Breast epithelium (tissue), 4 donors: ENCODE data around the gene CARD10. TPM values are rescaled to one million over a fixed set of nuclear protein-coding genes. Genes with fewer than 3 reads are reported as not detected.

Experiments used
- DNase-seq, 2 donors: peaks; one replicate each; pipeline ENCODE4 v3.0.0-alpha.2; 2019; ENCODE audit warnings: low spot score in 2 of 2
- H3K27ac ChIP-seq, 2 donors: fragments of 200-600 bp; sonication (generic) in 1 of 2; one replicate each; pipeline ENCODE4 v1.5.1; 2016 to 2019; ENCODE audit warnings: mild to moderate bottlenecking in 1 of 2
- H3K27me3 ChIP-seq, 2 donors: fragments of 200-600 bp; sonication (generic) in 1 of 2; one replicate each; pipeline versions ENCODE4 v1.5.1 to v1.6.0; 2017 to 2019; ENCODE audit warnings: control low read depth in 1 of 2, mild to moderate bottlenecking in 1 of 2
- H3K36me3 ChIP-seq: fragments of 200-600 bp; one replicate; pipeline ENCODE4 v1.5.1; 2019
- H3K4me1 ChIP-seq, 2 donors: fragments of 200-600 bp; sonication (generic); one replicate each; pipeline ENCODE4 v1.5.1; 2016 to 2019; ENCODE audit warnings: control low read depth in 1 of 2
- H3K4me3 ChIP-seq, 3 donors: fragments of 200-600 bp; sonication (generic); 1 replicate in 2 of 3; 2 replicates in 1 of 3; pipeline ENCODE4 v1.5.1; 2016 to 2019; ENCODE audit warnings: mild to moderate bottlenecking in 3 of 3, moderate library complexity in 2 of 3
- H3K9me3 ChIP-seq, 2 donors: fragments of 200-600 bp; sonication (generic) in 1 of 2; one replicate each; pipeline ENCODE4 v1.5.1; 2016 to 2019; ENCODE audit warnings: control low read depth in 1 of 2
- CTCF ChIP-seq, 3 donors: fragments of 450-650 bp; IDR thresholded peaks; one replicate each; pipeline ENCODE4 v1.5.1; 2016 to 2017; ENCODE audit warnings: antibody characterized with exemption in 3 of 3, mild to moderate bottlenecking in 3 of 3, moderate library complexity in 3 of 3
- POLR2A ChIP-seq: fragments of 450-650 bp; IDR thresholded peaks from one replicate; pipeline ENCODE4 v1.6.1; 2016; ENCODE audit warnings: antibody characterized with exemption, mild to moderate bottlenecking, moderate library complexity
- POLR2AphosphoS5 ChIP-seq, 3 donors: sonication (generic); formaldehyde crosslinking; IDR thresholded peaks; one replicate each; pipeline ENCODE4 v1.6.1; 2017; ENCODE audit warnings: antibody characterized with exemption in 3 of 3
- intact Hi-C: fragments of 100-400 bp; cut with DNase I; formaldehyde crosslinking; loops from one replicate; pipeline ENCODE4 v1.15.1; 2023; ENCODE audit warnings: low total_unique reads
- total RNA-seq, 3 donors: library from RNA; depleted of rRNA; stranded (reverse); fragments of >200 nt; gene quantifications; one replicate each; pipeline ENCODE4 v1.1.0, GENCODE V29; 2016

Gene CARD10
- total RNA-seq, 3 donors from 2014 or later: 2.9 to 12.1 (median 10.2) TPM

DNA sequence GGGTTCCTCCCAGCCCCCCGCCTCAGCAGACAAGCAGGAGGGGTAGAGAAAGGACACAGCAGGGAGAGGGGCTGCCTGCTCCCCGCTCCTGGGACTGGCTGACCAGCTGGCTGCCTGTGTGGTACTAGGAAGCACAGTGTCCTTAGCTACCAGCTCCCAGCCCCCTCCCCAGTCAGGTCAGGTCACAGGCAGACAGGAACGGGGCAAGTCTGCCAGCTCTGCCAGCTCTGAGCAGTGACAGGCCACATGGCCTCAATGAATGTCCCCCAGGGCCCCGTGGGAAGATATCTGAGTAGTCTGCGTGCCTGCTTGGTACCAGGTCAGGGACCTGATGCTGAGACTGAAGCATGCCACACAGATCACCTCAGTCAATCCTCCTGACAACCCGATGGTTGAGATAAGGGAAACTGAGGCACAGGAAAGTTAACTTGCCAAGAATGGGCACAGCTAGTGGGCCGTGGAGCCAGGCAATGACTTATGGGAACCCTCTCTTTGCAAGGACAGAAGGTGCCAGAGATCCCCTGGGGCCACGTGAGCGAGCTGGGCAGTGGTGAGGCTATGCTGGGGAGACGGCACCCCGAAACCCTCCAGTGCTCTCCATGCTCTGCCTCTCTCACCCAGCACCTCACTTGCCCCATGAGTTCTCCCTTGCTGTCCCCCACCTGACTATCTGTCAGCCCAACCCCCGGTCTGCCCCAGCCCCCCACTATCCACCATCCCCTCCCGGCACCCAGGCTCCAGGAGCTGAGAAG lies 19.2 kb downstream of the CARD10 start:
- Histone ChIP-seq H3K27me3 (no peaks in the 10 kb centered on the region), H3K27ac (peak overlapping the region in 1 of 2 donors; percentile 22), H3K9me3 (no peaks in the 10 kb centered on the region), H3K4me1 (peaks cover 2 to 13% of the 10 kb centered on the region in 2 donors), H3K4me3 (no peak overlapping the region), H3K36me3 (no peaks in the 10 kb centered on the region)
- intact Hi-C loops: no loop called here
- no peak for DNase-seq
- TF ChIP-seq POLR2AphosphoS5 (IDR thresholded peaks at IDR 0.05) (no peak), POLR2A (no peak), CTCF (IDR thresholded peaks at IDR 0.05) (no peak)

DNA sequence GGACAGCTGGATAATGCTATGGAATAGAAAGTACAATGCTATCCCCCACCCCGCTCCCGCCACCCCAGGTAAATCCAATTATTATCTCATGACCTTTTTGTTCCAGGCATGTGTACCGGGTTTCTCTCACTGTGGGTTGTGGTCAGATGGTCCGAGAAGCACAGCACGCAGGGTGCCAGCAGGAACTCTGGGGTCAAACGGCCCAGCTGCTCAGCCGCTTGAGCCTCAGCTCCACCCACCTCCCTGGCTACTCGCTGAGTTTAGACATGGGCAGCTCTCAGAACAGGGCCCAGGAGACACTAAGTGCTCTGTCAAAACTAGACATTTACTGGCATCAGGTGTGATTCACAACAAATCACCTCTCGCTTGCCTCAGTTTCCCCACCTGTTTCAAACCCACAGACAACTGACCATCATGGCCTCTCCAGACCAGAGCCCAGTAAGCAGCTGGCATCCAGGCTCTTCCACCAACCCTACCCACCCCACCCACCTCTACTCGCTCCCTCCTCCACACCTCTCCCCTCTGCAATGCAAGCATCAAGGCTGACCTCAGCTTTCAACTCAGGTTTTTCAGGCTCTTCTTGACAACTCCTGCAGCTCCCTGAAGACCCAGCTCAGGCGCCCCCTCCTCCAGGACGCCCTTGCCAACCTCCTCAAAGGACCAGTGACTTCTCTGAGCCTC lies 20.0 kb downstream of the CARD10 start:
- no peaks in the 10 kb centered on the region for H3K36me3 ChIP-seq
- H3K9me3 ChIP-seq: no peaks in the 10 kb centered on the region
- TF ChIP-seq POLR2A (no peak), POLR2AphosphoS5 (IDR thresholded peaks at IDR 0.05) (no peak), CTCF (IDR thresholded peaks at IDR 0.05) (no peak)
- DNase-seq: no peak
- H3K27ac ChIP-seq: no peak overlapping the region
- peaks cover 2 to 13% of the 10 kb centered on the region in 2 donors for H3K4me1 ChIP-seq
- intact Hi-C loops: no loop called here
- no peaks in the 10 kb centered on the region for H3K27me3 ChIP-seq
- H3K4me3 ChIP-seq: no peak overlapping the region

DNA sequence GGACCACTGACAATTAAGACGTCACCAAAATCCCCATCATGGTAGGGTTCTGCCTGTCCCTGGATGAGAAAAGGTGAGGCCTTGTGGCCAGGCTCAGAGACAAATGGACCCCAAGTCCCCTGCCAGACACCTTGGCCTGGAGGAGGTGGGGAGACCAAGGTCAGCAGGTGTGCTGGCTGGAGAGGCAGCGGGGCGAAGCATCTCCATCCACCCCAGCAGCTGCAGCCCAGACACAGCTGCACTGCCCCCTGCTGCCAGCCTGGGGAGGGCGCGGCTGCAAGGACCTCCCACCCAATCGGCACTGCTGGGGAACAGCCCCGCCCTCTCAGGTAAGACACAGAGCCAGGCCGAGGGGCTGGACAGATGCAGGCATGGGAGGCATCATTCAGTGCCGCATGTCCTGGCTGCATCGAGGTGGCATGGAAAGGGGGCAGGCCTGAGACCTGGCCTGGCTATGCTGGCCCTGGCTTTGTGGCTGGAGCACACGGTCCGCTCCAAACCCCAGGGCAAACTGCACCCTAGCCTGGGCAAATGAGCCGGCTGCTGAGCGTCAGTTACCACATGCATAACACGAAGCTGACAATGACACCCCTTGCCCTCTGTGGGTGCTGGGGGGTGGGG lies 20.8 kb downstream of the CARD10 start:
- no peak overlapping the region for H3K27ac ChIP-seq
- H3K4me1 ChIP-seq: peaks cover 2 to 13% of the 10 kb centered on the region in 2 donors
- DNase-seq: no peak

DNA sequence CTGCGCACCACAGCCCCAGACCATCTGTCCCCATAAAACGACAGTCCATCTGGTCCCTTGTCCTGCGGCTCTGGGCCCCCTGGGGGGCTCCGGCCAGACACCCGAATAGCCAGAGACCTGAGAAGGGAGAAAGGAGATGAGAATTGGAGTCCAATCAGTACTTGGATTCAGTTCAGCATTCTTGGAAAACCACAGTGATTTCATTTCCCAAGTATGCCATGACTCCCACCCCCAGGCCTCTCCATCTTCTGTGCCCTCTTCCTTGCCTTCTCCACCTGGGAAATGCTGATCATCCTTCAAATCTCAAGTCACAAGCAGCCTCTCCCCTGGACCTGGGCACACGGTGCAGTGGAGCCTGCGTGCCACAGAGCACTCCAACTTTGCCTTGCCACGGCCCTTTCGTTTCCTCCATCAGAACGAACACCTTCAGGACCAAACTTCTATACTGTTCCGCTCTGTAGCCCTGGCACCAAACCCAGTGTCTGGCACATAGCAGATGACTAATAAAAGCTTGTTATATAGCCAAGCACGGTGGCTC lies 22.1 kb downstream of the CARD10 start:
- H3K9me3 ChIP-seq: no peaks in the 10 kb centered on the region
- no peak overlapping the region for H3K27ac ChIP-seq
- intact Hi-C loops: no loop called here
- peaks cover 2 to 11% of the 10 kb centered on the region in 2 donors for H3K4me1 ChIP-seq
- TF ChIP-seq POLR2A: no peak
- DNase-seq: no peak
- H3K4me3 ChIP-seq: no peak overlapping the region
- no peaks in the 10 kb centered on the region for H3K27me3 ChIP-seq
- no peaks in the 10 kb centered on the region for H3K36me3 ChIP-seq

More for the DNA sequence above, 20.8 kb downstream of the CARD10 start:
- Histone ChIP-seq H3K36me3 (no peaks in the 10 kb centered on the region), H3K27me3 (no peaks in the 10 kb centered on the region), H3K4me3 (no peak overlapping the region), H3K9me3 (no peaks in the 10 kb centered on the region)
- TF ChIP-seq POLR2A: no peak
- no peak for TF ChIP-seq CTCF (IDR thresholded peaks at IDR 0.05)
- TF ChIP-seq POLR2AphosphoS5 (IDR thresholded peaks at IDR 0.05): no peak
- intact Hi-C loops: no loop called here

- Histone ChIP-seq H3K9me3 (no peaks in the 10 kb centered on the region), H3K27ac (no peak overlapping the region), H3K4me3 (no peak overlapping the region), H3K27me3 (no peaks in the 10 kb centered on the region), H3K4me1 (peaks cover 0 to 6% of the 10 kb centered on the region in 2 donors), H3K36me3 (no peaks in the 10 kb centered on the region)
- no peak for DNase-seq
- intact Hi-C loops: no loop called here
- TF ChIP-seq POLR2A: no peak
- no peak for TF ChIP-seq POLR2AphosphoS5 (IDR thresholded peaks at IDR 0.05)
- TF ChIP-seq CTCF (IDR thresholded peaks at IDR 0.05): no peak
Observed at GRCh38 chr22:37496651-37497050, 22.6 kb downstream of the CARD10 start.
